Hematopoietic multipotent progenitor cell treated with erythropoietin and hydrocortisone succinate and interleukin-3 and kit ligand, for 6 days (in vitro differentiated cells): ENCODE results near the gene CDK2AP2.
"Not testable (repeated sequence)": the region's sequence is repeated elsewhere in the genome, so short reads cannot be mapped to it uniquely, and the experiment has no call there.

Experiments
- DNase-seq: peaks from one replicate; pipeline ENCODE4 v3.0.0-alpha.2; 2015

The CDK2AP2 gene

GRCh38 chr11:67523556-67524479 lies 15.9 kb upstream of the CDK2AP2 start:
- no peak for DNase-seq

- DNase-seq, result no peak
These were observed 15.0 kb upstream of the CDK2AP2 start, which contains the start of gene CABP2 for GRCh38 chr11:67522844-67523555. Gene CABP2, minus strand, starts transcription at chr11:67523446. Its CDS starts 120 bp downstream, at chr11:67523326.

GRCh38 chr11:67522338-67522737 lies 14.4 kb upstream of the CDK2AP2 start:
- no peak for DNase-seq

GRCh38 chr11:67521924-67522323 lies 14.0 kb upstream of the CDK2AP2 start:
- DNase-seq, result no peak

GRCh38 chr11:67520856-67521824 lies 13.2 kb upstream of the CDK2AP2 start:
- DNase-seq, result no peak

GRCh38 chr11:67519726-67520125 lies 11.8 kb upstream of the CDK2AP2 start:
- DNase-seq, result no peak

- no peak for DNase-seq
These were observed 10.0 kb upstream of the CDK2AP2 start for GRCh38 chr11:67517784-67518552.

GRCh38 chr11:67516806-67517205 lies 8.8 kb upstream of the CDK2AP2 start:
- DNase-seq, result no peak

- DNase-seq, result no peak
These were observed 6.2 kb upstream of the CDK2AP2 start for GRCh38 chr11:67514116-67514515.

- not testable (repeated sequence) for DNase-seq
These were observed 3.6 kb upstream of the CDK2AP2 start for GRCh38 chr11:67511558-67511957.

- no peak for DNase-seq
These were observed 2.0 kb upstream of the CDK2AP2 start for GRCh38 chr11:67510023-67510345.

GRCh38 chr11:67508486-67509121 lies 642 bp upstream of the CDK2AP2 start:
- peak; percentile 99 for DNase-seq

- DNase-seq, result no peak
These were observed 609 bp downstream of the CDK2AP2 start for GRCh38 chr11:67507242-67507863.

- no peak for DNase-seq
These were observed 1.4 kb downstream of the CDK2AP2 start for GRCh38 chr11:67506426-67507051.

GRCh38 chr11:67505605-67506396 lies 2.2 kb downstream of the CDK2AP2 start:
- peak; percentile 97 for DNase-seq

GRCh38 chr11:67504950-67505581 lies 2.9 kb downstream of the CDK2AP2 start, which contains the start of gene PITPNM1:
Gene PITPNM1, minus strand, starts transcription at chr11:67505363. Its CDS starts 1,183 bp downstream, at chr11:67504180.
- peak; percentile 41 for DNase-seq

GRCh38 chr11:67504005-67504949 lies 3.7 kb downstream of the CDK2AP2 start:
- DNase-seq, result no peak
